Central memory CD8-positive, alpha-beta T cell (primary cell): ENCODE results near the gene CREBBP.

Source experiments
- ATAC-seq: fragments of 150-1000 bp; cut with Tn5 transposase; replicated peaks from 2 replicates; pipeline ENCODE4 v1.10.0; 2022; ENCODE audit warnings: mild to moderate bottlenecking, moderate FRiP score, moderate number of reproducible peaks; ENCODE audit not compliant: poor library complexity, severe bottlenecking; ENCODE audit errors: extremely low read depth
- DNase-seq, 2 donors: peaks; one replicate each; pipeline ENCODE4 v3.0.0; 2021; ENCODE audit warnings: low spot score in 2 of 2
- H3K27ac Mint-ChIP-seq: one replicate; pipeline ENCODE4 v1.8.0; 2022; ENCODE audit warnings: low read depth, mild to moderate bottlenecking, moderate library complexity, mixed read lengths
- H3K27me3 Mint-ChIP-seq: one replicate; pipeline ENCODE4 v1.8.0; 2022; ENCODE audit warnings: mixed read lengths
- H3K36me3 Mint-ChIP-seq: one replicate; pipeline ENCODE4 v1.8.0; 2022; ENCODE audit warnings: mild to moderate bottlenecking, moderate library complexity, mixed read lengths; ENCODE audit not compliant: insufficient read depth
- H3K4me1 Mint-ChIP-seq: one replicate; pipeline ENCODE4 v1.8.0; 2022; ENCODE audit warnings: mixed read lengths
- H3K4me3 Mint-ChIP-seq: one replicate; pipeline ENCODE4 v1.8.0; 2022; ENCODE audit warnings: mild to moderate bottlenecking, moderate library complexity, mixed read lengths
- H3K9me3 Mint-ChIP-seq: one replicate; pipeline ENCODE4 v1.8.0; 2022; ENCODE audit warnings: mixed read lengths

The CREBBP gene

DNA sequence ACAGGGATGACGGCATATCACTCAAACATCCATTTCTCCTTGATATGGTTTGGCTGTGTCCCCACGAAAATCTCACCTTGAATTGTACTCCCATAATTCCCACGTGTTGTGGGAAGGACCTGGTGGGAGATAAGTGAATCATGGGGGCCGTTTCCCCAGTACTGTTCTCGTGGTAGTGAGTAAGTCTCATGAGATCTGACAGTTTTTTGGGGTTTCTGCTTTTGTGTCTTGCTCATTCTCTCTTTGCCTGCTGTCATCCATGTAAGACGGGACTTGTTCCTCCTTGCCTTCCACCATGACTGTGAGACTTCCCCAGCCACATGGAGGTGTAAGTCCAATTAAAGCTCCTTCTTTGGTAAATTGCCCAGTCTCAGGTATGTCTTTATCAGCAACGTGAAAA lies 193.5 kb downstream of the CREBBP start:
- Mint-ChIP-seq H3K27me3 (no peaks in the 10 kb centered on the region), H3K36me3 (peaks cover 13% of the 10 kb centered on the region), H3K4me3 (no peak overlapping the region), H3K27ac (no peak overlapping the region), H3K4me1 (peaks cover 9% of the 10 kb centered on the region), H3K9me3 (no peaks in the 10 kb centered on the region)
- no peak for ATAC-seq
- DNase-seq, result no peak

DNA sequence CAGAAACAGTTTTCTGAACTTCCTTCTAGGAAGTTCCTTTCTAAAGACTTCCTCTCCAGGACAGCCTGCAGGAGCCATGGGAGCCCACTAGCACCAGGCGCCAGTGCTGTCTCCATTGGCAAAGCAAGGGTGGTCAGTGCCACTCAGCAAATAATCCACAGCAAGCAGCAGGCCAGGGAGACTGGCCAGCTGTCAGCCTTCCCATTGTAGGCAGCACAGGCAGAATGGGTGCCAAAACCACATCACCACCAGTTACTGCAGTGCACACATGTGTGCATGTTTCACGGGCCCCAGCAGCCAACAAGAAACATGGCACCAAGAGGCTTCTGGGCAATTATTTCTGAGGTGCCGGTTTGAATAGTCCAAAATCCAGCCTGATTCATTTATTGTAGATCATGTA lies 199.3 kb downstream of the CREBBP start:
- Mint-ChIP-seq H3K36me3 (peaks cover 22% of the 10 kb centered on the region), H3K9me3 (no peaks in the 10 kb centered on the region), H3K27me3 (no peaks in the 10 kb centered on the region), H3K4me3 (no peak overlapping the region), H3K4me1 (no peaks in the 10 kb centered on the region), H3K27ac (no peak overlapping the region)
- ATAC-seq, result no peak
- no peak for DNase-seq

DNA sequence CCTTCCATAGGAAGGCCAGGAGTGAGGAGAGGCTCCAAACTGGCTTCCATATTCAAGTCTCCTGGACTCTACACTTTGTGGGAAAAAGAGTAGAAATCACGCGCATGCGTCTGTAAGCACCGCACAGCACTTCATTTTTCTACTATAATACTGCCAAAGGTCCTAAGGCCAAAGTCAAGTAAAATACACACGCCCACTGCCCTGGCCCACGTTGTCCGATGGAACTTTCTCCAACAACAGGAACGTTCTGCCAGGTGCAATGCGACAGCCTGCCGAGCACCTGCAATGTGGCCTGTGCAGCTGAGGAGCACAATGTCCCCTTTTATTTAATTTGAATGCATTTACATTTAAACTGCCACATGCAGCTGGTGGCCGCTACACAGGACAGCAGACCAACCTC lies 202.5 kb downstream of the CREBBP start:
- H3K4me1 Mint-ChIP-seq, result no peaks in the 10 kb centered on the region
- ATAC-seq (no peak), DNase-seq (no peak)
- H3K9me3 Mint-ChIP-seq, result no peaks in the 10 kb centered on the region
- H3K36me3 Mint-ChIP-seq, result peaks cover 22% of the 10 kb centered on the region
- H3K27ac Mint-ChIP-seq, result no peak overlapping the region
- H3K4me3 Mint-ChIP-seq, result no peak overlapping the region
- H3K27me3 Mint-ChIP-seq, result no peaks in the 10 kb centered on the region

DNA sequence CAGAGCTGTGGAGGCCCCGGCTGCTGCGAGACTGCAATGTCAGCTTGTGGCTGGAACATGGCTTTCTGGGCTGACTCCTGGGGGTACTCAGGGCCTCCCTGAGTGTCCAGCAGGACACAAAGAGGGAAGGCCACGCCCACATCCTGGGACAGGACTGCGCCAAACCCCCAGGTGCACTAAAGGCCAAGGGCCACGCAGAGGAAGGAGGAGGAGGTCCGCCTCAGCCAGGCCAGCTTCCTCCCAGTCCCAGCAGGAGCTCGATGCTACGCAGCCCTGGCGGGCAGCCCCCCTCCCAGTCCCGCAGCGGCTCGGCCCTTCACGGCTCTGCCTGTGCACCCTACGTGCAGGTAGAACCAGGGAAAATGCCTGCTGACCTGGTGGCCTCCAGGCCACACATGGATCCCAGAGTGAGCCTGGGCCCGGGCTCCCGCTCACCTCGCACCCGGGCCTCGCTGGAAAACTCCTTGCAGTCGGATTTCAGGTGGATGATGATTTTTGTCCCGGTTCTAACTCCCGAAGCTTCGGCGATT lies 204.8 kb downstream of the CREBBP start:
- H3K36me3 Mint-ChIP-seq, result peaks cover 14% of the 10 kb centered on the region
- H3K27ac Mint-ChIP-seq, result no peak overlapping the region
- DNase-seq, result no peak
- H3K4me3 Mint-ChIP-seq, result no peak overlapping the region
- no peak for ATAC-seq
- H3K4me1 Mint-ChIP-seq, result peaks cover 4% of the 10 kb centered on the region
- no peaks in the 10 kb centered on the region for H3K9me3 Mint-ChIP-seq
- no peaks in the 10 kb centered on the region for H3K27me3 Mint-ChIP-seq
